HepG2 (cell line): Measurements from ENCODE around the gene SYT17. TPM values are rescaled to one million over a fixed set of nuclear protein-coding genes. Genes with fewer than 3 reads are reported as not detected.

Experiments used
- ATAC-seq: fragments of 200-7000 bp; cut with Tn5 transposase; 3 replicates; pipeline ENCODE4 v1.9.1; 2020; ENCODE audit warnings: mild to moderate bottlenecking, moderate library complexity
- BruUV-seq: library from RNA; stranded (reverse); fragments of 400-500 nt; replicated peaks from 2 replicates; lab custom pipeline; 2021; lab: Mats Ljungman, UMichigan
- CTCF ChIA-PET: fragments of 300-600 bp; formaldehyde crosslinking; extraction: SDS; loops from one replicate; lab custom pipeline; 2021; ENCODE audit warnings: low total read pairs, inconsistent platforms, low intra/inter-chr PET ratio; lab: Yijun Ruan, JAX
- POLR2A ChIA-PET: fragments of 350-600 bp; sonication (Branson Sonifier 250); formaldehyde crosslinking; loops from one replicate; lab custom pipeline; 2020; ENCODE audit warnings: antibody characterized with exemption, inconsistent platforms; lab: Yijun Ruan, JAX
- DNase-seq: peaks from one replicate; pipeline ENCODE4 v3.0.0-alpha.2; 2015; ENCODE audit warnings: low spot score
- FAIRE-seq: peaks from 3 replicates; lab custom pipeline; 2011; peaks lifted over from hg19 to GRCh38; lab: Jason Lieb, UNC
- H2AFZ ChIP-seq: one replicate; pipeline ENCODE4 v1.6.1; 2011; ENCODE audit warnings: low read length, inconsistent platforms
- H3K27ac ChIP-seq: fragments of 300-600 bp; 3 replicates; pipeline ENCODE4 v1.8.0; 2011; ENCODE audit warnings: mixed run types, mild to moderate bottlenecking, mixed read lengths, low read length, inconsistent platforms; ENCODE audit not compliant: insufficient read depth; ENCODE audit errors: extremely low read length
- H3K27me3 ChIP-seq, 2 experiments: fragments of 200-600 bp in 1 of 2; 2 replicates in 1 of 2; 3 replicates in 1 of 2; pipeline versions ENCODE4 v1.6.0 to v1.8.0; 2011; ENCODE audit warnings: low read length in 2 of 2, mild to moderate bottlenecking in 2 of 2, moderate library complexity in 2 of 2, inconsistent platforms in 1 of 2; ENCODE audit not compliant: insufficient read depth in 2 of 2, control insufficient read depth in 1 of 2
- H3K36me3 ChIP-seq, 2 experiments: fragments of 200-600 bp in 1 of 2; replicated peaks in 1 of 2; 2 replicates in 1 of 2; 3 replicates in 1 of 2; pipeline versions ENCODE4 v1.5.1 to v1.8.0; 2011; ENCODE audit warnings: low read length in 2 of 2, inconsistent platforms in 1 of 2; ENCODE audit not compliant: insufficient read depth in 2 of 2, control insufficient read depth in 1 of 2
- H3K4me1 ChIP-seq: 2 replicates; pipeline ENCODE4 v1.5.1; 2012; ENCODE audit warnings: low read length, inconsistent platforms; ENCODE audit not compliant: insufficient read depth
- H3K4me2 ChIP-seq: 2 replicates; pipeline ENCODE4 v1.6.0; 2011; ENCODE audit warnings: low read depth, low read length, inconsistent platforms
- H3K4me3 ChIP-seq, 3 experiments: fragments of 200-600 bp in 1 of 3; sonication (generic), shearing (Covaris generic) in 1 of 3; replicated peaks in 1 of 3; 2 replicates each; pipeline ENCODE4 v1.5.1; 2011 to 2016; ENCODE audit warnings: low read length in 3 of 3, inconsistent platforms in 2 of 3, low read depth in 2 of 3, mild to moderate bottlenecking in 2 of 3, control low read depth in 1 of 3, mixed read lengths in 1 of 3; ENCODE audit not compliant: insufficient read depth in 1 of 3
- H3K79me2 ChIP-seq: one replicate; pipeline ENCODE4 v1.6.1; 2011; ENCODE audit warnings: low read length, inconsistent platforms; ENCODE audit not compliant: insufficient read depth
- H3K9ac ChIP-seq: 2 replicates; pipeline ENCODE4 v1.6.0; 2011; ENCODE audit warnings: mild to moderate bottlenecking, low read depth, low read length, inconsistent platforms; ENCODE audit not compliant: insufficient read depth
- H3K9me3 ChIP-seq: 2 replicates; pipeline ENCODE4 v1.5.1; 2012; ENCODE audit warnings: mild to moderate bottlenecking, low read length
- H4K20me1 ChIP-seq: 2 replicates; pipeline ENCODE4 v1.6.0; 2011; ENCODE audit warnings: inconsistent platforms, mild to moderate bottlenecking, low read length, moderate library complexity; ENCODE audit not compliant: insufficient read depth
- ARNT ChIP-seq: fragments of 450-650 bp; IDR thresholded peaks from 2 replicates; pipeline ENCODE4 v1.6.1; 2017
- ATAD3A ChIP-seq: sonication (generic); formaldehyde crosslinking; IDR thresholded peaks from 2 replicates; pipeline ENCODE4 v1.4.0; 2020; ENCODE audit warnings: missing genetic modification reagents
- ELF4 ChIP-seq: sonication (generic); formaldehyde crosslinking; IDR thresholded peaks from 2 replicates; pipeline ENCODE4 v1.5.0; 2020; ENCODE audit warnings: missing genetic modification reagents, mild to moderate bottlenecking, moderate library complexity, borderline replicate concordance
- FLYWCH1 ChIP-seq: sonication (generic); formaldehyde crosslinking; IDR thresholded peaks from 2 replicates; pipeline ENCODE4 v1.8.1; 2023; ENCODE audit warnings: mild to moderate bottlenecking, missing genetic modification reagents
- IKZF4 ChIP-seq: sonication (generic); formaldehyde crosslinking; IDR thresholded peaks from 2 replicates; pipeline ENCODE4 v1.5.1; 2020; ENCODE audit warnings: borderline replicate concordance, mild to moderate bottlenecking, low read depth, missing genetic modification reagents; ENCODE audit errors: not compliant biosample characterization
- MED8 ChIP-seq: sonication (generic); formaldehyde crosslinking; IDR thresholded peaks from 2 replicates; pipeline ENCODE4 v1.8.1; 2023; ENCODE audit warnings: mild to moderate bottlenecking, missing genetic modification reagents; ENCODE audit not compliant: insufficient replicate concordance
- PITX1 ChIP-seq: sonication (generic); formaldehyde crosslinking; IDR thresholded peaks from 2 replicates; pipeline ENCODE4 v1.5.1; 2020; ENCODE audit warnings: mild to moderate bottlenecking, missing genetic modification reagents
- POLR2AphosphoS5 ChIP-seq: IDR thresholded peaks from 2 replicates; pipeline ENCODE4 v1.6.1; 2012; ENCODE audit warnings: low read depth, low read length
- TSC22D2 ChIP-seq: sonication (generic); formaldehyde crosslinking; IDR thresholded peaks from 2 replicates; pipeline ENCODE4 v1.5.1; 2020; ENCODE audit warnings: missing genetic modification reagents, mild to moderate bottlenecking, borderline replicate concordance
- ZKSCAN8 ChIP-seq: IDR thresholded peaks from 2 replicates; pipeline ENCODE4 v1.6.1; 2016; ENCODE audit warnings: borderline replicate concordance, missing genetic modification reagents, missing compliant biosample characterization
- ZNF441 ChIP-seq: sonication (generic); formaldehyde crosslinking; IDR thresholded peaks from 2 replicates; pipeline ENCODE4 v1.7.0; 2021; ENCODE audit warnings: missing genetic modification reagents, borderline replicate concordance
- ZNF556 ChIP-seq: sonication (generic); formaldehyde crosslinking; IDR thresholded peaks from 2 replicates; pipeline ENCODE4 v1.4.0; 2020; ENCODE audit warnings: mild to moderate bottlenecking, missing genetic modification reagents, borderline replicate concordance
- ZNF570 ChIP-seq: sonication (generic); formaldehyde crosslinking; IDR thresholded peaks from 2 replicates; pipeline ENCODE4 v1.4.0; 2020; ENCODE audit warnings: mild to moderate bottlenecking, missing genetic modification reagents, borderline replicate concordance
- ZNF713 ChIP-seq: sonication (generic); formaldehyde crosslinking; IDR thresholded peaks from 2 replicates; pipeline ENCODE4 v1.4.0; 2020; ENCODE audit warnings: mild to moderate bottlenecking, missing genetic modification reagents
- ZNF878 ChIP-seq: sonication (generic); formaldehyde crosslinking; IDR thresholded peaks from 2 replicates; pipeline ENCODE4 v1.8.1; 2023; ENCODE audit warnings: mild to moderate bottlenecking, missing genetic modification reagents, moderate library complexity
- in situ Hi-C: cut with HindIII; loops from 2 replicates; pipeline ENCODE4 v1.10.0; 2017; ENCODE audit warnings: low pct_unique_long_range_greater_than_20kb; ENCODE audit not compliant: extremely low pct_ligation_motif_present
- intact Hi-C: fragments of 100-400 bp; cut with micrococcal nuclease; formaldehyde crosslinking; loops from one replicate; pipeline ENCODE4 v1.10.0; 2022; ENCODE audit not compliant: unreplicated experiment
- polyA plus RNA-seq, 8 experiments: library from polyadenylated mRNA; depleted of rRNA in 3 of 8; stranded (reverse) in 7 of 8; unstranded in 1 of 8; fragments of >200 nt; fragmentation: Illumina TruSeq in 4 of 8; extraction: Trizol in 4 of 8; gene quantifications; 2 replicates each; pipeline versions ENCODE4 v1.2.1 to v1.2.3, GENCODE V29; 2011 to 2016; ENCODE audit warnings: low read depth in 4 of 8, missing spikeins in 1 of 8, mixed read lengths in 1 of 8; ENCODE audit not compliant: insufficient read depth in 1 of 8
- total RNA-seq, 5 experiments: library from RNA; depleted of rRNA; stranded (reverse); fragments of >200 nt; fragmentation: Illumina TruSeq; extraction: Trizol; gene quantifications; 2 replicates each; pipeline ENCODE4 v1.2.3, GENCODE V29; 2016; ENCODE audit warnings: low read depth in 1 of 5
- TF ChIP-seq, protein P1 (sequence below): sonication (generic); formaldehyde crosslinking; IDR thresholded peaks from 2 replicates; pipeline ENCODE4 v1.8.0; 2022; ENCODE audit warnings: mild to moderate bottlenecking, missing genetic modification reagents, borderline replicate concordance
- TF ChIP-seq, protein P2 (sequence below): sonication (generic); formaldehyde crosslinking; IDR thresholded peaks from 2 replicates; pipeline ENCODE4 v1.5.0; 2020; ENCODE audit warnings: missing genetic modification reagents

SYT17 gene
- total and polyA plus RNA-seq, 2 of the 13 experiments (the other 11 are each of a cell fraction or from before 2014, with no cell fraction given) = 0.44 TPM; not detected in 1

DNA sequence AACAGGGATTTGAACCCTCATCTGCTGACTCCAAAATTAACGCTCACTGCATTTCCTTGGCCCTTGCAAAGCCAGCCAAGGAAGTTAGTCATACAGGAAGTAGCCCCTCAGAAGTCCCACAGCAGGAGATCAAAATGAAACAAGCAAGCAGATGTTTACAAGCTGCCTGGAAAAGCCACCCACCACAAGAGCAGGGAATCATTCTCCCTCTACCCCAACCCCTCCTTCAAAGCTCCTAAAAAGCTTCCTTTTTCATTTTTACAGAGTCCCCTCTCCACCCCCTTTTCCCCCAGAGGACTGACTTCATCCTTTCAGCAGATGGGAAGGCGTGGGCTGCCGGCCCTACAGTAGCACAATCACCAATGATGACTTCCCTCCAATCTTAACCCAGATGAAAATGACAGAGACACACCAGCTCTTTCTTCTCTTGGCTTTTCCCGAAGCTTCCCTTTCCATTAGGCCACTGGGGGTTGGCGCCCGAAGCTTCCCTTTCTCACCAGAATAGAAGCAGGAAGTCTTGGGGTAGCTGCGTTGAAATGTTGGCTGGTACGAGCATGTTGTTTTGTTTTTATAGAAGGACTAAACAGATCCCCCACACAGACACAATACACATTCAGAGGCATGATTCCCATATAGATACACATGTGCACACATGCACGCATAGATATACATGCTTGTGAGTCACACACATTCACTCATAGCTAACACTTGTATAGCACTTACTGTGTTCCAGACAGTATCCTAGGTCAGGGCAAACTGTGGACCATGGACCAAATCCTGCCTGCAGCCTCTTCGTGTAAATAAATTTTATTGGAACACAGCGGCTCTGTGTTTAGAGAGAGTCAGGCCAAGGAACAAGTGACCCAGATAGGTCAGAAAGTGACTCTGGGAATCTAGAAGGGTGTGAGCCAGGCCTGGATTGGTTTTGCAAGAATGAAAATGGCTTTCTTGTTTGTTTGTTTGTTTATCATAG, 36.9 kb upstream of the SYT17 start (continued):
- TF ChIP-seq, protein P1, sequence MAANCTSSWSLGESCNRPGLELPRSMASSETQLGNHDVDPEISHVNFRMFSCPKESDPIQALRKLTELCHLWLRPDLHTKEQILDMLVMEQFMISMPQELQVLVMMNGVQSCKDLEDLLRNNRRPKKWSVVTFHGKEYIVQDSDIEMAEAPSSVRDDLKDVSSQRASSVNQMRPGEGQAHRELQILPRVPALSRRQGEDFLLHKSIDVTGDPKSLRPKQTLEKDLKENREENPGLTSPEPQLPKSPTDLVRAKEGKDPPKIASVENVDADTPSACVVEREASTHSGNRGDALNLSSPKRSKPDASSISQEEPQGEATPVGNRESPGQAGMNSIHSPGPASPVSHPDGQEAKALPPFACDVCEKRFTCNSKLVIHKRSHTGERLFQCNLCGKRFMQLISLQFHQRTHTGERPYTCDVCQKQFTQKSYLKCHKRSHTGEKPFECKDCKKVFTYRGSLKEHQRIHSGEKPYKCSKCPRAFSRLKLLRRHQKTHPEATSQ (CRISPR knock-in tag) = no peak
- 0 out of 2 replicates have a peak, but pooled peaks have one; percentile 25 for TF ChIP-seq ZNF713 (CRISPR knock-in tag)
- TF ChIP-seq ZNF570 (CRISPR knock-in tag) = no peak
- no peak for TF ChIP-seq ZNF441 (CRISPR knock-in tag)
- TF ChIP-seq POLR2AphosphoS5 = no peak
- no peak for TF ChIP-seq MED8
- TF ChIP-seq, all 625 proteins: peak for 23

DNA sequence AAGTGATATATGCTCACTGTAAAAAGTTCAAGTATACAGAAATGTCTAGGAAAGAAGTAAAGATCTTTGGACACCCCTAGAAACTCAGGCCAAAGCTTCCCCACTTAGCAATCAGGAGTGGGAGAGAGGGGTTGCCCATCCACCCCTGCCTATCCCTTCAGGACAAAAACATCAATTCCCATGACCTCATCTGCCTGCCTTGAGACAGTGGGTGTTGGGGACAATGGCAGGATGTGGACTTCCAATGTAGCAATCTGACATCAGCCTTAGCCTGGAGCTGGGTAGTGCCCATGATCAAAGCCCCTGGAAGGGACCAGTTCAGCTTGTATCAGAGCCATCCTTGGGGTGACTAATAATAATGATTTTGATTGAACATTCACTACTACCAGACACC, 36.2 kb upstream of the SYT17 start:
- ChIA-PET POLR2A (interaction anchor here (0.9 to 2.0 kb wide), 2 partner anchors 9 to 330 kb away, joined by 3 to 5 read pairs; partner anchors contain the start of gene ARL6IP1), CTCF (no interaction called here)
- H2AFZ ChIP-seq = no peak overlapping the region
- in situ Hi-C loops (no loop called here), intact Hi-C loops (no loop called here)
- DNase-seq (no peak), ATAC-seq (no peak), FAIRE-seq (no peak)
- peaks cover 34% of the 10 kb centered on the region for H3K4me1 ChIP-seq
- no peak overlapping the region for H3K4me3 ChIP-seq
- H3K9ac ChIP-seq = no peak overlapping the region
- H3K27ac ChIP-seq = no peak overlapping the region
- no peaks in the 10 kb centered on the region for H3K36me3 ChIP-seq
- no peaks in the 10 kb centered on the region for H3K79me2 ChIP-seq
- H3K9me3 ChIP-seq = no peaks in the 10 kb centered on the region
- H3K27me3 ChIP-seq = peaks cover 0 to 16% of the 10 kb centered on the region in 2 experiments; a peak in 3 of 5 replicates
- BruUV-seq = no TSS peak
- no peaks in the 10 kb centered on the region for H4K20me1 ChIP-seq
- H3K4me2 ChIP-seq = 0 out of 2 replicates have a peak overlapping the region, but pooled peaks have one; percentile 14
- TF ChIP-seq PITX1 = no peak
- no peak for TF ChIP-seq FLYWCH1 (CRISPR knock-in tag)
- TF ChIP-seq ZNF878 (CRISPR knock-in tag) = no peak
- TF ChIP-seq, protein P2, sequence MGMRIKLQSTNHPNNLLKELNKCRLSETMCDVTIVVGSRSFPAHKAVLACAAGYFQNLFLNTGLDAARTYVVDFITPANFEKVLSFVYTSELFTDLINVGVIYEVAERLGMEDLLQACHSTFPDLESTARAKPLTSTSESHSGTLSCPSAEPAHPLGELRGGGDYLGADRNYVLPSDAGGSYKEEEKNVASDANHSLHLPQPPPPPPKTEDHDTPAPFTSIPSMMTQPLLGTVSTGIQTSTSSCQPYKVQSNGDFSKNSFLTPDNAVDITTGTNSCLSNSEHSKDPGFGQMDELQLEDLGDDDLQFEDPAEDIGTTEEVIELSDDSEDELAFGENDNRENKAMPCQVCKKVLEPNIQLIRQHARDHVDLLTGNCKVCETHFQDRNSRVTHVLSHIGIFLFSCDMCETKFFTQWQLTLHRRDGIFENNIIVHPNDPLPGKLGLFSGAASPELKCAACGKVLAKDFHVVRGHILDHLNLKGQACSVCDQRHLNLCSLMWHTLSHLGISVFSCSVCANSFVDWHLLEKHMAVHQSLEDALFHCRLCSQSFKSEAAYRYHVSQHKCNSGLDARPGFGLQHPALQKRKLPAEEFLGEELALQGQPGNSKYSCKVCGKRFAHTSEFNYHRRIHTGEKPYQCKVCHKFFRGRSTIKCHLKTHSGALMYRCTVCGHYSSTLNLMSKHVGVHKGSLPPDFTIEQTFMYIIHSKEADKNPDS (CRISPR knock-in tag) = no peak
- no peak for TF ChIP-seq ATAD3A (CRISPR knock-in tag)
- TF ChIP-seq TSC22D2 (CRISPR knock-in tag) = no peak
- TF ChIP-seq ZNF556 (CRISPR knock-in tag) = no peak
- TF ChIP-seq ZKSCAN8 (CRISPR knock-in tag) = no peak
- no peak for TF ChIP-seq ARNT
- TF ChIP-seq IKZF4 (CRISPR knock-in tag) = no peak
- TF ChIP-seq ELF4 (CRISPR knock-in tag) = no peak
